Right renal cortex interstitium (tissue), 3 donors: ENCODE measurements around the gene CLSTN3. TPM values are rescaled to one million over a fixed set of nuclear protein-coding genes. Genes with fewer than 3 reads are reported as not detected.
"Not testable (repeated sequence)": the region's sequence is repeated elsewhere in the genome, so short reads cannot be mapped to it uniquely, and the experiment has no call there.

Experiments used
- DNase-seq, 3 donors: peaks; one replicate each; pipeline ENCODE4 v3.0.0-alpha.2; 2013; ENCODE audit warnings: low read depth in 3 of 3, low spot score in 2 of 3
- polyA plus RNA-seq, 3 donors: library from polyadenylated mRNA; unstranded; fragments of 120-200 nt; gene quantifications; one replicate each; pipeline ENCODE4 v1.2.1, GENCODE V29; 2013; ENCODE audit not compliant: insufficient read length in 3 of 3

The CLSTN3 gene
- polyA plus RNA-seq, 3 donors: 90.0 to 105 (median 95.6) TPM

GRCh38 chr12:7180685-7181084, 50.5 kb downstream of the CLSTN3 start:
- DNase-seq: no peak

GRCh38 chr12:7186058-7186457, 55.9 kb downstream of the CLSTN3 start:
- DNase-seq: not testable (repeated sequence)

- peak in 2 of 3 donors; percentile 13 to 14 for DNase-seq
These were observed 58.6 kb downstream of the CLSTN3 start for GRCh38 chr12:7188562-7189397.

- peak; percentile 63 to 89 (median 82) for DNase-seq
These were observed 59.5 kb downstream of the CLSTN3 start, which contains the start of gene PEX5 for GRCh38 chr12:7189398-7190267. PEX5 (plus strand) TSS chr12:7189686; CDS start chr12:7190378, 692 bp downstream.

GRCh38 chr12:7190268-7191055, 60.3 kb downstream of the CLSTN3 start:
- peak in 1 of 3 donors; percentile 13 for DNase-seq

- no peak for DNase-seq
These were observed 63.5 kb downstream of the CLSTN3 start for GRCh38 chr12:7193674-7194073.

- DNase-seq: no peak
These were observed 67.7 kb downstream of the CLSTN3 start for GRCh38 chr12:7197841-7198240.

- no peak for DNase-seq
These were observed 72.9 kb downstream of the CLSTN3 start for GRCh38 chr12:7203109-7203508.

- DNase-seq: no peak
These were observed 74.9 kb downstream of the CLSTN3 start for GRCh38 chr12:7205091-7205490.

GRCh38 chr12:7206691-7207090, 76.5 kb downstream of the CLSTN3 start:
- DNase-seq: no peak

GRCh38 chr12:7207866-7208625, 77.9 kb downstream of the CLSTN3 start:
- DNase-seq: no peak

Other genes with a start within 250 kb of the CLSTN3 start
- gene LRRC23, start 225.5 kb upstream of the CLSTN3 start, polyA plus RNA-seq: 10 to 100 TPM; 19.1 to 23.5 (median 23.4) TPM
- 10 to 100 TPM; 12.0 to 12.5 (median 12.2) TPM for gene ENO2, start 215.8 kb upstream of the CLSTN3 start, polyA plus RNA-seq
- gene ATN1, start 202.4 kb upstream of the CLSTN3 start, polyA plus RNA-seq: 10 to 100 TPM; 83.9 to 95.0 (median 90.0) TPM
- gene RNU7-1, start 186.6 kb upstream of the CLSTN3 start, polyA plus RNA-seq: 1 to 10 TPM in 2 of 3 donors, not detected in 1; 5.0 to 6.0 TPM
- 100 to 1,000 TPM; 146 to 155 (median 153) TPM for gene C12orf57, start 186.3 kb upstream of the CLSTN3 start, polyA plus RNA-seq
- 10 to 100 TPM; 19.0 to 21.1 (median 19.5) TPM for gene PTPN6, start 179.0 kb upstream of the CLSTN3 start, polyA plus RNA-seq
- gene PHB2, start 159.7 kb upstream of the CLSTN3 start, polyA plus RNA-seq: 100 to 1,000 TPM; 256 to 268 (median 266) TPM
- 10 to 100 TPM; 41.6 to 48.2 (median 45.0) TPM for gene EMG1, start 159.5 kb upstream of the CLSTN3 start, polyA plus RNA-seq
- 10 to 100 TPM; 61.5 to 68.3 (median 65.3) TPM for gene LPCAT3, start 111.9 kb upstream of the CLSTN3 start, polyA plus RNA-seq
- 10 to 100 TPM; 49.2 to 60.0 (median 50.5) TPM for gene C1S, start 69.7 kb upstream of the CLSTN3 start, polyA plus RNA-seq
- gene C1R, start 37.9 kb upstream of the CLSTN3 start, polyA plus RNA-seq: 10 to 100 TPM; 36.0 to 50.6 (median 45.8) TPM
- 10 to 100 TPM; 27.4 to 30.0 (median 29.4) TPM for gene C1RL, start 21.2 kb upstream of the CLSTN3 start, polyA plus RNA-seq
- gene RBP5, start 1.5 kb upstream of the CLSTN3 start, polyA plus RNA-seq: 10 to 100 TPM; 50.9 to 65.4 (median 52.6) TPM
- 10 to 100 TPM; 39.0 to 51.5 (median 48.8) TPM for gene PEX5, start 59.3 kb downstream of the CLSTN3 start, polyA plus RNA-seq
- gene ACSM4, start 173.7 kb downstream of the CLSTN3 start, polyA plus RNA-seq: not detected